HUDEP-2 (cell line): ENCODE data around the gene SLC35F1.
"Not testable (repeated sequence)": the region's sequence is repeated elsewhere in the genome, so short reads cannot be mapped to it uniquely, and the experiment has no call there.

Experiments
- DNase-seq, 76 experiments: peaks; one replicate each; lab custom pipeline; 2025; ENCODE audit not compliant: unreplicated experiment in 76 of 76; lab: John Stamatoyannopoulos, UW

SLC35F1 gene

DNA sequence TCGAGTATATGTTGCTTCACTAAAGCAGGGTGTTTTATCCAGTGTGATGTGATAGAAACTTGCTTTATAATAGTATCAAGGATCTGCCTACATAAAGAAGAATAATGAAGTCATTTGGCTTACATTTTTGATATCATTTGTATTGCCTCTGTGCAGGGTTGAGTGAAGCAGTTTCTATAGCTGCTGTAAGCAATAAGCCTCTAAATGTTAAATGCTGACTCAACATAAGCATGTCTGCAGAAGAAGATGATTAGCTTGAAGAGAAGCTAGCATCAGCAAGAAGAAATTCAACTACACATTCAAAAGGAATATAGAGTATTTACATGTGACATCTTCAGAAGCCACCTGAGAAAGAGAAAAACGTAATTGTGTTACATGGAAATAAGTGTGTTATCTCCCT lies 17.6 kb downstream of the SLC35F1 start:
- no peak for DNase-seq

GRCh38 chr6:117927866-117928265 lies 20.8 kb downstream of the SLC35F1 start:
- no peak for DNase-seq

- no peak for DNase-seq
Measured at GRCh38 chr6:117928833-117929232, 21.8 kb downstream of the SLC35F1 start.

DNA sequence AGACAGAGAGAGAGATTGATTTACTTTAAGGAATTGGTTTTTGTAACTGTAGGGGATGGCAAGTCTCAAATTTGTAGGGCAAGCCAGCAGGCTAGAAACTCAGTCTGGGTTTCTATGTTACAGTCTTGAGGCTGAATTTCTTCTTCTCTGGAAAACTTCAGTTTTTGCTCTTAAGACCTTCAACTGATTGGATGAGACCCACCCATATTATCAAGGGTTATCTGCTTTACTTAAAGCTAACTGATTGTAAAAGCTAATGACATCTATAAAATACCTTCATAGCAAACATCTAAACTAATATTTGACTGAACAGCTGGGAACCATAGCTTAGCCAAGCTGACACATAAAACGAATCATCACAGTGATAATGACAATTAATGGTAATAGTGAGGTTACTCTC lies 22.4 kb downstream of the SLC35F1 start:
- DNase-seq, result no peak

GRCh38 chr6:117930645-117931044 lies 23.6 kb downstream of the SLC35F1 start:
- no peak for DNase-seq

GRCh38 chr6:117932001-117932400 lies 24.9 kb downstream of the SLC35F1 start:
- no peak for DNase-seq

GRCh38 chr6:117932676-117933075 lies 25.6 kb downstream of the SLC35F1 start:
- DNase-seq, result no peak

DNA sequence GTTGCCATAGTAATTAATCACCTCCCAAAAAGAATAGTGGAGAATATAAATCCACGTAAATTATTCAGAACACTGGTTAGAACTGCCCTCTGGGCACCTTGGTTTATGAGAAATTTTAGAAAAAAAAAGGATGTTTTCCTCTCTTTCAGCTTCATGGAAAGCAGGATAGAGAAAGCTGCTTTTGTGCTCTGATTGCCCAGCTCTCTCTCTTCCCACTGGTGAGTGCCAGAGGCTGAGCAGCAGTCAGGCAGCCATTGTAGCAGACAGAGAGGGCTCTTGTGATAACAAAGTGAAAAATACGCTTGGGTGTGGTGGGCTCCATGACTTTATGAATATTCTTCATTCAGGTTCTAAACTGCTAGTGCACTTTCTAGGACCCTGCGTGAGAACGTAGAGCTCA lies 26.4 kb downstream of the SLC35F1 start:
- DNase-seq, result no peak

DNA sequence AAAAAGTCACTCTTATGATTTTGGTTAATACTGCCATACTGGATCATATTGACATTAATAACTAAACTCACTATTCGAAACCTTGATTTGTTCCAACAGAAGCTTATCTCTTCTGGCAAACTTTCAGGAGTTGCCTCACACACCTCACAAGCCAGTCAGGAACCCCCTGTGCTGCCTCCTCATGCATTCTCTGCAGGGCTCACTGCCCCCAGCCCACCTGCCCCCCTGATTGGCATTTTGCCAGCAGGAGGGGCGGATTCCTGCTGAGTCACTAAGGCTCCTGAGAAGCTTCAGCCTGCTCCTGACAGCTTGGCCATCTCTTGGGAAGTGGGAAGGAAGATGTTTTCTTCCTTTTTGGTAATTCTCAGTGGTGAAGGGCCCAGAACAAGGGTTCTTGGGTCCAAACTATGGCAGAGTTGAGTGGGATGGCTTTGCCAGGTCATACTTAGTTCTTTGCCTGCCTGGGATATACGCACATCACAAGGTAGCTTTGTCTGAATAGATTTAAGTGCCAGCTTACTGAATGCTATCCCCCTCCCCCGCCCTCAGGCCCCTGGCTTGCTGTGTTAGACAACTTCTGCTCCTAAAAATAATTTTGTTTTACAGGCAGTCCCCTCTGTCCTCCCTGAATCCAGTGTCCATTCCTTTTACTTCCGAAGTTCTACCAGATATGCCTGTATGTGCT lies 31.4 kb downstream of the SLC35F1 start:
- no peak for DNase-seq

DNA sequence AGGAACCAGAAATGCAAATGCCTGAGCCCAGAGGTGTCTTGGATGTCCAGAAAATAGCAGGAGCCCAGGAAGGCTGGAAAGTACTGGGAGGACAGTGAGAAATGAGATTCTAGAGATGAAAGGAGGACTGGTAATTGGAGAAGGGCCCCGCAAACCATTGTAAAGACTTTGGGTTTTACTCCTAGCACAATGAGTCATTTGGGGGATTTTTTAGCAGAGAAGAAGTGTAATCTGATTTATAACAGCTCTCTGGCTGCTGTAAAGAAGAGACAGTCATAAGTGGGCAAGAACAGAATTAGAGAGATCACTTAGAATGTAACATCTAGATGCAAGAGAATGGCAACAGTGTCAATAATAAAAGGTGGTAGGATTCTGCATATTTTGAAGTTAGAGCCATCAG lies 40.2 kb downstream of the SLC35F1 start:
- DNase-seq, result no peak

DNA sequence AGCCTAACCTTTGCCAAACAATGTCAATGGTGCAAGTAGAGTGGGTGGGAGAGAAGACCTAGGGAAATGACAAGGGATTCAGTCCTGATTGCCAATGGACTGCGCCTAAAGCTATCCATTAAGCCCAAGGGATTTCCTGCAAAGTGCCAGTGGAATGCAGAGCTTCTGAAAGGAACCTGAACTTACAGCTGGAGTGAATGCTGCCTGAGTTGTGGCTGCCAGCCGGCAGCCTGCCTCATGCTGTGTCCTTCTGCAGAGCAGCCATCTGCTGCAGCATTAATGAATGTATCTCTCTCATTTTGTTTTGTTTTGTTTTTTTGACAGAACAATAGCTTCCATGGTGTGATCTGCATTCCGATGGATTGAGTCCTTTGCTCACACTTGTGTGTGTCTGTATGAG lies 44.7 kb downstream of the SLC35F1 start:
- no peak for DNase-seq

DNA sequence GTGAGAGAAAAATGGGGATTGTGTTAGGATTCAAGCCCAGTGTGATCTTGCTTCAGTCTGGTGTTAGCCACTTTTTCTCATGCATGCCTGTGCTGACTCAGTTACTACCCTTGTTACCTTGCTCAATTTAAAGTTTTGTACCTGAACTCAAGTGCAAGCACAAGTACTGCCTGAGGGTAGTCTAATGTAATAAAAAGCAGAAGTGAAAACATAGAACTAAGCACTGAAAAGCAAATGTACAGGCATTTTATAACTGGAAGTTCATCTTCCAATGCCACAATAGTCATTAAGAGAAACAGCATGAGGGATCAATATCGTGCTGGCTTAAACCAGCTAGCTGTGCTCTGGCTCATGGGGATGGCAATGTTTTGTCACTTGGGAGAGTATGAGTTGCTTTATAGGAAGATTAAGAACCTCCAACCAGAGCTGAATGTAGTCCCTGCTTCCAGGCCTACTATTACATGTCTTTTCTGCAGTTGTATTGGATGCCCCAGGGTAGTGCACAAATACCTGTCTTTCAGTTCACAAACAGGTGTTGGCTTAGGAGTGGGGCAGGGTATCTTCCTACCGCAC lies 48.7 kb downstream of the SLC35F1 start:
- DNase-seq, result no peak

DNA sequence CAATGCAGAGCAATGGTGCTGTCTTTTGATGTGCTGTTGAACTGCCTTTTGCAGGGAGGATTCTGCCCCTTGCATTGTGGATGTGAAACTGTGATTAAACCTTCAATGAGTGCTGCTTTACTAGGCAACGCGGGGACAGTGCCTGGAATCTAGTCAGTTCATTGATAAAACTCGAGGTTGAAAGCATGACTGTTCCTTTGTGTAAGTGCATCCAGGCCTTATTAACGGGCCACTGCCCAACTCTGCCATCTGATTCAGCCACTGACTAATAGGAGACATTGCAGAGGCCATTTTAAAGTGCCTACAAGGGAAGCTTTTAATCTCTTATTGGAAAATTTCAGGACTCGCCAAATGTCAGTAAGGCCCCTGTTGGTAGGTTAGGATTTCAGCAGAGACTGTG lies 49.3 kb downstream of the SLC35F1 start:
- no peak for DNase-seq

- no peak for DNase-seq
Measured at GRCh38 chr6:117958536-117958935, 51.5 kb downstream of the SLC35F1 start.

- no peak for DNase-seq
Measured at GRCh38 chr6:117960877-117961276, 53.8 kb downstream of the SLC35F1 start.

- DNase-seq, result no peak
Measured at GRCh38 chr6:117961301-117961700, 54.2 kb downstream of the SLC35F1 start.

DNA sequence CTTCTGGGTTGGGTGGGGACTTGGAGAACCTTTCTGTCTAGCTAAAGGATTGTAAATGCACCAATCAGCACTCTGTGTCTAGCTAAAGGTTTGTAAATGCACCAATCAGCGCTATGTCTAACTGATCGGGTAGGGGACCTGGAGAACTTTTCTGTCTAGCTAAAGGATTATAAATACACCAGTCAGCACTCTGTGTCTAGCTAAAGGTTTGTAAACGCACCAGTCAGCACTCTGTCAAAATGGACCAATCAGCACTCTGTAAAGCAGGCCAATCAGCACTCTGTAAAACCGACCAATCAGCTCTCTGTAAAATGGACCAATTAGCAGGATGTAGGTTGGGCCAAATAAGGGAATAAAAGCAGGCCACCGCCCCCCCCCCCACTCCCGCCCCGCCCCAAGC lies 58.7 kb downstream of the SLC35F1 start:
- not testable (repeated sequence) for DNase-seq

DNA sequence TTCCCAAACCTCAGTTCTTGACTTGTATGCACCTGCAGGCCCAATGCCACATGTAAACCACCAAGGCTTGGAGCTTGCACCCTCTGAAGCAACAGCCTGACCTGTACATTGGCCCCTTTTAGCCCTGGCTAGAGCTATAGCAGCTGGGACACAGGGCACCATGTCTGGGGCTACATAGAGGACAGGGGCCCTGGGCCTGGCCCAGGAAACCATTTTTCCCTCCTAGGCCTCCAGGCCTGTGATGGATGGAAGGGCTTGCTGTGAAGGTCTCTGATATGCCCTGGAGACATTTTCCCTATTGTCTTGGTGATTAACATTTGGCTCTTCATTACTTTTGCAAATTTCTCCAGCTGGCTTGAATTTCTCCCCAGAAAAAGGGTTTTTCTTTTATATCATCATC lies 64.6 kb downstream of the SLC35F1 start:
- no peak for DNase-seq

DNA sequence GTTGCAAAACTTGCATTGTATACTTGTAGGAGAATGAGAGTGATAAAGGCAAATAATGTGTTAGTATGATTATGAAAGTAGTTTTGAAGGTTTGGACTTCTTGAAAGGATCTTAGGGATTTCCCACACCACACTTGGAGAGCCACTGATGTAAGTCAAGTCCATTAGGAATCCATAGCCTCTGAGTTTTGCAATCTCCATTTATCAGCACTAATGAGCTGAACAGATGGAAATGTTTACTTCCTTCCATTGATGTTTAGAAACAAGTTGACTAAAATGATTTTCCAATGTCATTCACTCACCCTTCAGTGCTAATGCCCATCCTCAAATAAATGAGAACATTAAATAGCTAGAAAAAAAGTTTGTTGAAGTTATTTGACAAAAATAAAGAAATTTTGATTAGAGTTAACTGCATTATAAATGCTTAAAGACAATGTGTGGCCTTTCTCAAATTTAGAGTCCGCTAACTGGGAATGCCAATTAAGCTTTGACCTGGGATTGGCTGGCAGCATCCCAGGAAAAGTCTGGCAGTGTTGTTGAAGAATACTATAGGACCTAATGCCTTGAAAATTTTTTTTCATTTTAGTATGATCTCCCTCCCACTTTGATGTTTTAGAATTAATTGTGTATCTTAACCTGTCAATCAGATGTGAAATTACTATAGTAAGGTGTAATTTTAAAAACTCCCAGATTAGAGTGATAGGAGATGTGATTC lies 68.0 kb downstream of the SLC35F1 start:
- DNase-seq, result no peak

- DNase-seq, result peak in 26 of 76 experiments; percentile 5 to 53 (median 26)
Measured at GRCh38 chr6:117976030-117976651, 69.1 kb downstream of the SLC35F1 start.

DNA sequence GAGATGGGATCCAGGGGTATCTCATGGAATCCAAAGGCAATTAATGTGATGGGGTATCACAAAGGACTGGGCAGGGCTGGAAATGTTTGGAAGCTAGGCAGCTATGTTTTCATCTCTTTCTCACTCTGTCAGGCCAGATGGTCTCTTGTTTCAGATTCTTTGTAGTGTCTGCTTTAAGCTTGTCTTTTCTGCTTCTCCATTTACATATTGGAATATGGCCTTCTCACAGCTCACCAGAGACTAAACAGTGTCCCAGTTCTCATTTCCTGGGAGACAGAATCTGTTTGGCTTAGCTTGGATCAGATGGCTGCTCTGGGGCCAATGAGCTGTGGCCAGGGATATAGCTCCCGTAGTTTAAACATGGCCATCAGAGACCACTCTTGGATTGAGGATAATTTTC lies 78.9 kb downstream of the SLC35F1 start:
- no peak for DNase-seq

DNA sequence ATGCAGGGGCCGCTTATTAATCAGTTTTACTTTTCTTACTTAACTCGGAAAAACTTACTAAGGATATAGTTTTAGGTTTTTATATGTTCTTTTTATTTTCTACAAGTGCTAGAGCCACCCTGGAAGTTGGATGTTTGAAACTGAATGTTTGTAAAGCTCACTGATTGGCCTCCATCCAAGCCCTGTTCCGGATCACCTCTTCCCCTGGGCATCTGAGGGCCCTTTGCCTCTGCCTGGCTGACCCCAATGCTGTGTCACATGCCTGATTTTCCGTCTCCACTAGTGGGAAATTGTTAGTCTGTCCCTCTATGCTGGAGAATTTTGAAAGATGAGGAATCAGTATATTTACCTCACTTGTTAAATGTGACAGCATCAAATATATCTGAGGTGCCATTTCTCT lies 79.3 kb downstream of the SLC35F1 start:
- no peak for DNase-seq
